Gastroesophageal sphincter (tissue), 3 donors: ENCODE measurements around the gene ABCA1.

Experiments used
- POLR2A ChIP-seq, 2 donors: fragments of 450-650 bp; IDR thresholded peaks; one replicate each; pipeline ENCODE4 v1.6.1; 2017; ENCODE audit warnings: antibody characterized with exemption in 2 of 2, mild to moderate bottlenecking in 2 of 2, moderate library complexity in 1 of 2
- POLR2AphosphoS5 ChIP-seq: sonication (generic); formaldehyde crosslinking; IDR thresholded peaks from one replicate; pipeline ENCODE4 v1.6.1; 2017; ENCODE audit warnings: antibody characterized with exemption
- TF ChIP-seq, protein P1 (sequence below), 4 experiments: fragments of 200-600 bp in 2 of 4; fragments of 450-650 bp in 2 of 4; sonication (generic) in 1 of 4; IDR thresholded peaks; one replicate each; pipeline ENCODE4 v1.5.1; 2017 to 2019; ENCODE audit warnings: antibody characterized with exemption in 4 of 4, mild to moderate bottlenecking in 2 of 4, moderate library complexity in 2 of 4

DNA sequence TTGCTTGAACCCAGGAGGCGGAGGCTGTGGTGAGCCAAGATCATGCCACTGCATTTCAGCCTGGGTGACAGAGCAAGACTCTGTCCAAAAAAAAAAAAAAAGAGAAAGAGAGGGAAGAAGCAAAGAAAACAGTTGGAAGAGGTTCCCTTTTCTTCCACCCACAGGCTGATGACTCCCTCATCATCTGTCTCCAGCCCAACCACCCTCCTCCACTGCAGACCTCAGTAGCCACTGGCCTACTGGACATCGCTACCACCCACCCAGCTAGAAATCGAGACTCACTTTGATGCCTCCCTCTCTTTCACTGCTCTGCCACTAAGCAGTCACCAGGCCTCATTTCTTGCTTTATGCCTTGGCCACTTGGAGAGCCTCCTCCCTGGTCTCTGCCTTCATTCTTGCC is 92.8 kb downstream of the ABCA1 start:
- TF ChIP-seq, protein P1, sequence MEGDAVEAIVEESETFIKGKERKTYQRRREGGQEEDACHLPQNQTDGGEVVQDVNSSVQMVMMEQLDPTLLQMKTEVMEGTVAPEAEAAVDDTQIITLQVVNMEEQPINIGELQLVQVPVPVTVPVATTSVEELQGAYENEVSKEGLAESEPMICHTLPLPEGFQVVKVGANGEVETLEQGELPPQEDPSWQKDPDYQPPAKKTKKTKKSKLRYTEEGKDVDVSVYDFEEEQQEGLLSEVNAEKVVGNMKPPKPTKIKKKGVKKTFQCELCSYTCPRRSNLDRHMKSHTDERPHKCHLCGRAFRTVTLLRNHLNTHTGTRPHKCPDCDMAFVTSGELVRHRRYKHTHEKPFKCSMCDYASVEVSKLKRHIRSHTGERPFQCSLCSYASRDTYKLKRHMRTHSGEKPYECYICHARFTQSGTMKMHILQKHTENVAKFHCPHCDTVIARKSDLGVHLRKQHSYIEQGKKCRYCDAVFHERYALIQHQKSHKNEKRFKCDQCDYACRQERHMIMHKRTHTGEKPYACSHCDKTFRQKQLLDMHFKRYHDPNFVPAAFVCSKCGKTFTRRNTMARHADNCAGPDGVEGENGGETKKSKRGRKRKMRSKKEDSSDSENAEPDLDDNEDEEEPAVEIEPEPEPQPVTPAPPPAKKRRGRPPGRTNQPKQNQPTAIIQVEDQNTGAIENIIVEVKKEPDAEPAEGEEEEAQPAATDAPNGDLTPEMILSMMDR (IDR thresholded peaks at IDR 0.05): no peak
- TF ChIP-seq POLR2AphosphoS5 (no peak), POLR2A (IDR thresholded peaks at IDR 0.05) (no peak)
